GM12872 (cell line): ENCODE results near the gene KIF6.

ENCODE experiments used
- TF ChIP-seq, protein P1 (sequence below): IDR thresholded peaks from 3 replicates; pipeline ENCODE4 v1.5.1; 2011; ENCODE audit warnings: low read depth, mild to moderate bottlenecking, low read length, moderate library complexity; ENCODE audit not compliant: insufficient read depth

Gene KIF6, protein sequence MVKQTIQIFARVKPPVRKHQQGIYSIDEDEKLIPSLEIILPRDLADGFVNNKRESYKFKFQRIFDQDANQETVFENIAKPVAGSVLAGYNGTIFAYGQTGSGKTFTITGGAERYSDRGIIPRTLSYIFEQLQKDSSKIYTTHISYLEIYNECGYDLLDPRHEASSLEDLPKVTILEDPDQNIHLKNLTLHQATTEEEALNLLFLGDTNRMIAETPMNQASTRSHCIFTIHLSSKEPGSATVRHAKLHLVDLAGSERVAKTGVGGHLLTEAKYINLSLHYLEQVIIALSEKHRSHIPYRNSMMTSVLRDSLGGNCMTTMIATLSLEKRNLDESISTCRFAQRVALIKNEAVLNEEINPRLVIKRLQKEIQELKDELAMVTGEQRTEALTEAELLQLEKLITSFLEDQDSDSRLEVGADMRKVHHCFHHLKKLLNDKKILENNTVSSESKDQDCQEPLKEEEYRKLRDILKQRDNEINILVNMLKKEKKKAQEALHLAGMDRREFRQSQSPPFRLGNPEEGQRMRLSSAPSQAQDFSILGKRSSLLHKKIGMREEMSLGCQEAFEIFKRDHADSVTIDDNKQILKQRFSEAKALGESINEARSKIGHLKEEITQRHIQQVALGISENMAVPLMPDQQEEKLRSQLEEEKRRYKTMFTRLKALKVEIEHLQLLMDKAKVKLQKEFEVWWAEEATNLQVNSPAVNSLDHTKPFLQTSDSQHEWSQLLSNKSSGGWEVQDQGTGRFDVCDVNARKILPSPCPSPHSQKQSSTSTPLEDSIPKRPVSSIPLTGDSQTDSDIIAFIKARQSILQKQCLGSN

DNA sequence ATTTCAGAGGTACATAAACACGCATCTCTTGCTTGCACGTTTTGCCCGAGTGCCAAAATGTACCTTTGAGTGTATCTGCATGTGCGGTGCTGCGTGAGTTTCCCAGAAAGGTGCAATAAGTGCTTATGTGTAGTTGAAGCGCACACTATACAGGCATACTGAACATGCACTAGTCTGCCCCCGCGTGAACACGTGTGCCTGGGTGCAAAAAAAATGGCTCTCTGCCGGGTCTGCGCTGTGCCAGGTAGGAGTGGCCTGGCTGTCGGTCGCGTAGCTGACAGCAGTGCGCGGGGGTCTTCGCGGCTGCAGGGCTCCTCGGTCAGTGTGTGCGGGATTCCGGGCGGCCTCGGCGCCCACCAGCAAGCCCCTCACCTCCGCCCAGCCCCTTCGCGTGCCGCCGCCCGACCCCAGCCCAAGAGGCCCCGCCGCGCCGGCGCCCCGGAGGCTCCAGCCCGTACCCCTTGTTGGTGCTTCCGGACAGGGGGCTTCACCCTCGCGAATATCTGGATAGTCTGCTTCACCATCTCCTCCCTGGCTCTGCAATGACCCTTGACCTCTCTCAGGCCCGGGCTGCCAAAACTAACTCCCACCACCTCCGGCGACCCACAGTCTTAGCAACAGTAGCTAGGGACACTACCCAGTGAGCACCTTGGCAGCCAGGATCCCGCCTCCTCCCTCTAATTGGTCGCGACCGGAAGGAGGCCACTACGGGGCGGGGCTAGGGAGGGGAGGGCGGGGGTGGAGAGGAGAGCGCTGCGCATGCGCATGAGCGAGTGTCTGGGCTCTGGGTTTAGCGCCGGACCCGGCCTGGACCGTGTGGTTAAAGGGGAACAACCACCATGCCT is at the start of gene KIF6:
KIF6 (minus strand) TSS at position 622 of the 845 bp plus-strand sequence; CDS start at position 524, 98 bp downstream.
- TF ChIP-seq, protein P1, sequence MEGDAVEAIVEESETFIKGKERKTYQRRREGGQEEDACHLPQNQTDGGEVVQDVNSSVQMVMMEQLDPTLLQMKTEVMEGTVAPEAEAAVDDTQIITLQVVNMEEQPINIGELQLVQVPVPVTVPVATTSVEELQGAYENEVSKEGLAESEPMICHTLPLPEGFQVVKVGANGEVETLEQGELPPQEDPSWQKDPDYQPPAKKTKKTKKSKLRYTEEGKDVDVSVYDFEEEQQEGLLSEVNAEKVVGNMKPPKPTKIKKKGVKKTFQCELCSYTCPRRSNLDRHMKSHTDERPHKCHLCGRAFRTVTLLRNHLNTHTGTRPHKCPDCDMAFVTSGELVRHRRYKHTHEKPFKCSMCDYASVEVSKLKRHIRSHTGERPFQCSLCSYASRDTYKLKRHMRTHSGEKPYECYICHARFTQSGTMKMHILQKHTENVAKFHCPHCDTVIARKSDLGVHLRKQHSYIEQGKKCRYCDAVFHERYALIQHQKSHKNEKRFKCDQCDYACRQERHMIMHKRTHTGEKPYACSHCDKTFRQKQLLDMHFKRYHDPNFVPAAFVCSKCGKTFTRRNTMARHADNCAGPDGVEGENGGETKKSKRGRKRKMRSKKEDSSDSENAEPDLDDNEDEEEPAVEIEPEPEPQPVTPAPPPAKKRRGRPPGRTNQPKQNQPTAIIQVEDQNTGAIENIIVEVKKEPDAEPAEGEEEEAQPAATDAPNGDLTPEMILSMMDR: no peak

DNA sequence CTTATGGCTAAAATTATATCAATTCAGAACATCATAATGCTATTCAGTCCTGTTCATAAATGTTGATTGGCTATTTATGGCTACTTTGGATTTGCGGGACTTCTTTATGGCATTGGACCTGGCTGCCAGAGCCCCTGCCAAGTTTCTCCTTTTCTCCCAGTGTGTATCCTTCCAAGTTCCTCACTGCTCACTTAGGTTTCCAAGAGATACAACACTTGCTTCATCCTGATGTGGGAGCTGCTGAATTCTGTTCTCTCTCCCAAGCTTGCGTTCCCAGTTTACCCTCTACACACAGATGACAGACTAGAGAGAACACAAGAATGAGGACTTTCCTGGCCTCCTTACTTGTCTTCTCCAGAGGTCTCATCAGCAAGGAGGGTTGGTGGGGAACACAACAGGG is 48.6 kb upstream of the KIF6 start:
- TF ChIP-seq, protein P1: no peak

DNA sequence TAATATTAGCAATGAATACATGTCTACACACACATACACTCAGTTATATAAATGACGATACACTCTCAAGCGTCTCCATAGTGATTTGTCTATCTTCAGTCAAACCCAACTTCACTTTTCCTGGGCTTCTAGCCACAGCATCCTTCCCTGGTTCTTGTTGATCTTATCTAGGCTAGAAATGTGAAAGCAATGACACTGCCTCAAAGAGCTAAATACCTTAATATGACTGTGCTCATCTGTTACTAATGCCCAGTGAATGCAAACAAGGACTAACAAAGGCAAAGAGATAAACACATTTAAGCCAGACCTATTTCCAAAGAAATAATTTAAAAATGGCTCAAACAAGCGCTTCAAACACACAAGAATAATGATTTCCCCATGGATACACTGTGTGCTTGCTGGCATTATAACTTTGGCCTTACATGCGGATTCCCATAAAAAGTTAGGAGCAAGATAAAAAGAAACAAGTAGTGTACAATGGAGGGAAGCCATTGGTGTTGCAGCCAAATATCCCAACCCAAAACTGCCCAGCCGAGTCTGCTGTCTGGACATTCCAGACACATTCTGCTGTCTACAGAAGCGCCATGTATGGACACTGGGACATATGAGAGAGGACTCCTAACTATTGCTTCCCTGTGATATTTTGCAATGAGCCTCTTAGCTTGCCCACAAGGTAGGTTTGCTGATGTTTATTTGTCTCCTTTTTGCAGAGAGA is 47.5 kb upstream of the KIF6 start:
- TF ChIP-seq, protein P1: no peak

DNA sequence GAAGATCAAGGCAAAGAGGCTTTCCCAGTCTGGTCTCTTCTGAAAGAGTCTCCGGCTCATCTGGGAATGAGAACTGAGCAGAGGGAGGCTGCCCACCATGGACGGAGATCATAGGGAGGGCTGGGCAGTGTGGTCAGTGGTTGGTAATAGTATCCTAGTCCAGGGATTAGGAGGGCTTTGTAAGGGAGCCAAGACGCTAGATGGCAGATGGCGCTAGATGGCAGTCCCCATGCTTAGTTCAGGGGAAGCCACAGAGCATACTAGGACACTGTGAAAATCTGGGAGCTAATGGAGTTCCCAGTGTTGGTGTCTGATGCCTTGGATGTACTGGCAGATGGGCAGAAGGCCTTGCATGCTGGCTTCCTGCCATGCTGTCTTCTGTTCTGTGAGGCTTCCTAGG is 45.2 kb upstream of the KIF6 start:
- TF ChIP-seq, protein P1: no peak

DNA sequence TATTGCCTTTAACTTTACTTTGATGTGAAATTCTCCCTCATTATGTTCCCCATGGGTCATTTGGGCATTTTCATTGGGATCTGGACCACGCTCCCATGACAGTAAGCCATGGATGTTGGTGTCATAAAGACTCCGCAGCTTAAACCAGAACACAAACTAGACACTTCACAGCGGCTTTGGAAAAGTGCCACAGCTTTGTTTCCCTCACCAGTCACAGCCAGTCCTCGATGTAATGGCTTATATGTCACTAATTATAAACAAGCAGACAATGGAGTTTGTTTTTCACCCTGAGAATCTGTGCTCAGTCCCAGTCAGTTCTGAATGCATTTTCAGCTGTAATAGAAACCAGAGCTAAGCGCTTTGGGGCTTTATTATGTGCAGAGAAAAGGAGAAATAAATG is 43.8 kb upstream of the KIF6 start:
- TF ChIP-seq, protein P1: no peak

DNA sequence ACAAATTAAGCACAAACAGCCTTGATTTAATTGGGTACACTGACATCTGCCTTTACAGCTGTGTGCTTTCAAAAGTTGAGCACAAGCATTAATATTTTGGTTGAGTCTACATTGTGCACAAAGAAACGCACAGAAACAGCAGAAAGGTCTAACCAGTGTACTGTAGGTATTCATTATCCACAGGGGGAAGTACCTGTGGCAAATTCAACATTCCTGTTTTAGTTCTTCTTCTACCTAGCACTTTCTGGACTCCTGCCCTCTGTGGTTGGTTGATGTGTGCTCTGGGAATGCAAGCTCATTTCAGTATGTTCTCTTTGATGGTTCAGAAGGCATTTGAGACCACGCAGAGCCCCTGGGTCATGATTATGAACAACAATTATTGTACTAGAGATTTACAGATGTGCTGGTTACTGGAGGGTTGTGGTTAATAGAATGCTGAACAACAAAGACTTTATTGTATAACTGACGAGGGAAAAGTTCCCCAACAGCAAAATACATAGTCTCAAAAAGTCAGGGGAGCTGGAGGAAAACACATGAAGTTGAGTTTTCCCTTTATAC is 40.4 kb upstream of the KIF6 start:
- TF ChIP-seq, protein P1: no peak
